Measurements from ENCODE around the gene EFEMP2. TPM values are rescaled to one million over a fixed set of nuclear protein-coding genes. Genes with fewer than 3 reads are reported as not detected.

EFEMP2 gene
- total RNA-seq, 1 donor from 2014 or later = 131 TPM

DNA sequence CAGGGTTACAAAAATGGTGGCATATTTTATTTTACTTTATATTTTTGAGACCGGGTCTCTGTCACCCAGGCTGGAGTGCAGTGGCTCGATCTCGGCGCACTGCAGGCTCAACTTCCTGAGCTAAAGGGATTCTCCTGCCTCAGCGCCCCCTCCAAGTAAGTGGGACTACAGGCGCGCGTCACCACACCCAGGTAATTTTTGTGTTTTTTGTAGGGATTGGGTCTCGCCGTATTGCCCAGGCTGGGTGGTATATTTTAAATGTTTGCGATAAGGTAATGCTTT is 28.2 kb upstream of the EFEMP2 start:
- H3K36me3 Mint-ChIP-seq (ENCODE audit: unreplicated experiment) = no peaks in the 10 kb centered on the region
- H3K27me3 Mint-ChIP-seq (ENCODE audit: unreplicated experiment) = no peaks in the 10 kb centered on the region
- no peak for TF ChIP-seq CTCF (IDR thresholded peaks at IDR 0.05)
- peaks cover 57% of the 10 kb centered on the region for H3K4me1 Mint-ChIP-seq (ENCODE audit: unreplicated experiment)
- H3K4me3 Mint-ChIP-seq (ENCODE audit: unreplicated experiment) = peak overlapping the region; percentile 60
- no peak for DNase-seq (ENCODE audit: extremely low spot score, unreplicated experiment)
- no peaks in the 10 kb centered on the region for H3K9me3 Mint-ChIP-seq (ENCODE audit: unreplicated experiment)
- H3K27ac Mint-ChIP-seq (ENCODE audit: unreplicated experiment) = peak overlapping the region; percentile 90

- Mint-ChIP-seq H3K27ac (ENCODE audit: unreplicated experiment) (peak within 1 kb of the TSS; percentile 90), H3K4me3 (ENCODE audit: unreplicated experiment) (peak within 1 kb of the TSS; percentile 90), H3K36me3 (ENCODE audit: unreplicated experiment) (no peaks in the 10 kb centered on the region), H3K4me1 (ENCODE audit: unreplicated experiment) (peaks cover 62% of the 10 kb centered on the region), H3K9me3 (ENCODE audit: unreplicated experiment) (no peaks in the 10 kb centered on the region), H3K27me3 (ENCODE audit: unreplicated experiment) (no peaks in the 10 kb centered on the region)
- no peak for TF ChIP-seq CTCF (IDR thresholded peaks at IDR 0.05)
- peak; percentile 95 for DNase-seq (ENCODE audit: extremely low spot score, unreplicated experiment)
Observed at GRCh38 chr11:65900125-65900898, 27.7 kb upstream of the EFEMP2 start, which contains the start of gene FOSL1. FOSL1 (minus strand) TSS chr11:65900388; CDS start chr11:65900339, 49 bp downstream.

GRCh38 chr11:65899356-65900124 is 26.9 kb upstream of the EFEMP2 start:
- DNase-seq (ENCODE audit: extremely low spot score, unreplicated experiment) = peak; percentile 91
- TF ChIP-seq CTCF (IDR thresholded peaks at IDR 0.05) = no peak
- Mint-ChIP-seq H3K9me3 (ENCODE audit: unreplicated experiment) (no peaks in the 10 kb centered on the region), H3K4me1 (ENCODE audit: unreplicated experiment) (peaks cover 64% of the 10 kb centered on the region), H3K36me3 (ENCODE audit: unreplicated experiment) (peaks cover 2% of the 10 kb centered on the region), H3K27me3 (ENCODE audit: unreplicated experiment) (no peaks in the 10 kb centered on the region), H3K27ac (ENCODE audit: unreplicated experiment) (peak overlapping the region; percentile 82), H3K4me3 (ENCODE audit: unreplicated experiment) (peak overlapping the region; percentile 90)

DNA sequence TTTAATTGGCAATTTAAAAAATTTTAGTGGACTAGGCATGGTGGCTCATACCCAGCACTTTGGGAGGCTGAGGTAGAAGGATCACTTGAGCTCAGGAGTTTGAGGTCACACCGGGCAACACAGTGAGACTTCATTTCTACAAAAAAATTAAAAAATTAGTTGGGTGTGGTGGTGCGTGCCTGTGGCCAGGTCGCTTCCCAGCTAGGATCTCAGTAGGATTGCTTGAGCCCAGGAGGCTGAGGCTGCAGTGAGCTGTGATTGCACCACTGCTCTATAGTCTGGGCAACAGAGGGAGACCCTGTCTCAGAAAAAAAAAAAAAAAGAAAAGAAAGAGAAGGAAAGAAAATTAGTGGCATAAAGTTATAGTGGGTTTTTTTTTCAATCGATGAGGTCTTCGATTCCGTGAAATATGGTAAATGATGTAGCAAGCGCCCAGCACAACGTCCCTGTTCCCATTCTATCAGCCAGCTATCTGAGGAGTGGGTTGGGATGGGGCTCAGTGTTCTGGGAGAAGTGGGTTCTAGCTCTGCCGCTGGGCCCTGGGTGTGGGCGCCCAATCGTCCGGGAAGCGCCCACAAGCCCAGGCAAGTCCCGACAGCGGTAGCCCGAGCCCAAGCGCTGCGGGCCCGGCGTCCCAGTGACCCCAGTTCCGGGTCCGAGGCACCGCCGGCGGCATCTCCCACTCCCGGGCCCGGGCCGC is 26.2 kb upstream of the EFEMP2 start:
- no peak for TF ChIP-seq CTCF (IDR thresholded peaks at IDR 0.05)
- DNase-seq (ENCODE audit: extremely low spot score, unreplicated experiment) = no peak
- Mint-ChIP-seq H3K4me3 (ENCODE audit: unreplicated experiment) (peak overlapping the region; percentile 90), H3K36me3 (ENCODE audit: unreplicated experiment) (peaks cover 2% of the 10 kb centered on the region), H3K27me3 (ENCODE audit: unreplicated experiment) (no peaks in the 10 kb centered on the region), H3K9me3 (ENCODE audit: unreplicated experiment) (no peaks in the 10 kb centered on the region), H3K27ac (ENCODE audit: unreplicated experiment) (peak overlapping the region; percentile 97), H3K4me1 (ENCODE audit: unreplicated experiment) (peaks cover 63% of the 10 kb centered on the region)

All from osteocyte (in vitro differentiated cells).